Measurements from ENCODE around the gene MARCHF4.

MARCHF4 gene

DNA sequence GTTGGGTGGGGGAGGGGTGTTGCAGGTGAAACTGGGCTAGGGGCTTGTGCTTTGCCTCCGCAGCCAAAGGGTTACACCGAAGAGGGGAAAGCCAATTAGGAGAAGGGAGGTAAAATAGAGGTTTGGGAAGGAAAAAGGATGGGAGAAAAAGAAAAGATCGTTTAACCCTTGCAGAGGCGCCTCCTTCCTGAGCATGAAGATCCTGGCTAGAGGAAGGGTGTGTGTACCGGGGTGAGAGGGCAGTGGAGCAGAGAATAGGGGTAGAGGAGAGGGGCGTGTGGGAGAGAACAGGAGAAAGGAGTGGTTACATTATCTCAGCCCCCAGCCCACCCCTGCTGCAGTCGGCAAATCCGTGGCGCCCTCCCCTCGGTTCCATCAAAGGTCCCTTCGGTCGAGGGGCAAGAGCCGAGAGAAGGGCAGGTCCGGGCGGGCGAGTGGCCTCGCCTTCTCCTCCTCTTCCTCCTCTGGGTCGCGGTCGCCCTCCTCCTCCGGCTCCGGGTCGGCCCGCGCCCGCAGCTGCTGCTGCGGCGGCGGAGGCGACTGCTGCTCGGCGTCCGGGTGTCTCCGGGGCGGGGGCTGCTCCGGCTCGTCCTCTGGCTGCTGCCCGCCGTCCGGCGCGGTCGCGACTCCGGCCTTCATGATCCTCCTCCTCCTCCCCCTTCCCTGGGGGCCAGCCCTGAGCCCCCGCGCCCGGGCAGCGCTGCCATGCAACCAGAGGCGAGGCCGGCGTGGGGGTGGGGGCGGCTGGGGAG, 1.1 kb downstream of the MARCHF4 start:
- Histone ChIP-seq H3K4me3 (ENCODE audit: low read depth, low read length, poor library complexity, severe bottlenecking) (no peak overlapping the region), H3K9me2 (ENCODE audit: low read depth, low read length) (no peaks in the 10 kb centered on the region), H3K9me3 (ENCODE audit: low read length) (no peaks in the 10 kb centered on the region), H3K9ac (ENCODE audit: low read length) (no peak overlapping the region), H3F3A (ENCODE audit: insufficient read depth, low read length) (no peaks in the 10 kb centered on the region), H3K4me1 (ENCODE audit: insufficient read depth, low read length, severe bottlenecking) (no peaks in the 10 kb centered on the region), H2AFZ (ENCODE audit: low read length) (no peak overlapping the region), H3K79me2 (ENCODE audit: insufficient read depth, low read length) (no peaks in the 10 kb centered on the region), H3K27me3 (ENCODE audit: insufficient read depth, low read length) (no peaks in the 10 kb centered on the region), H3K27ac (ENCODE audit: low read depth, low read length, poor library complexity, severe bottlenecking) (no peak overlapping the region), H3K4me2 (ENCODE audit: low read length) (no peak overlapping the region), H3K36me3 (ENCODE audit: insufficient read depth, low read length) (no peaks in the 10 kb centered on the region), H4K20me1 (ENCODE audit: insufficient read depth, low read length) (no peaks in the 10 kb centered on the region)
- TF ChIP-seq, protein P1, sequence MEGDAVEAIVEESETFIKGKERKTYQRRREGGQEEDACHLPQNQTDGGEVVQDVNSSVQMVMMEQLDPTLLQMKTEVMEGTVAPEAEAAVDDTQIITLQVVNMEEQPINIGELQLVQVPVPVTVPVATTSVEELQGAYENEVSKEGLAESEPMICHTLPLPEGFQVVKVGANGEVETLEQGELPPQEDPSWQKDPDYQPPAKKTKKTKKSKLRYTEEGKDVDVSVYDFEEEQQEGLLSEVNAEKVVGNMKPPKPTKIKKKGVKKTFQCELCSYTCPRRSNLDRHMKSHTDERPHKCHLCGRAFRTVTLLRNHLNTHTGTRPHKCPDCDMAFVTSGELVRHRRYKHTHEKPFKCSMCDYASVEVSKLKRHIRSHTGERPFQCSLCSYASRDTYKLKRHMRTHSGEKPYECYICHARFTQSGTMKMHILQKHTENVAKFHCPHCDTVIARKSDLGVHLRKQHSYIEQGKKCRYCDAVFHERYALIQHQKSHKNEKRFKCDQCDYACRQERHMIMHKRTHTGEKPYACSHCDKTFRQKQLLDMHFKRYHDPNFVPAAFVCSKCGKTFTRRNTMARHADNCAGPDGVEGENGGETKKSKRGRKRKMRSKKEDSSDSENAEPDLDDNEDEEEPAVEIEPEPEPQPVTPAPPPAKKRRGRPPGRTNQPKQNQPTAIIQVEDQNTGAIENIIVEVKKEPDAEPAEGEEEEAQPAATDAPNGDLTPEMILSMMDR (IDR thresholded peaks at IDR 0.05; ENCODE audit: low read length) = no peak
- TF ChIP-seq EZH2 (IDR thresholded peaks at IDR 0.05; ENCODE audit: borderline replicate concordance, low read length) = no peak

GRCh38 chr2:216369821-216370220, 2.5 kb downstream of the MARCHF4 start:
- Histone ChIP-seq H3K27ac (ENCODE audit: low read depth, low read length, poor library complexity, severe bottlenecking) (no peak overlapping the region), H3K9ac (ENCODE audit: low read length) (no peak overlapping the region), H3K4me1 (ENCODE audit: insufficient read depth, low read length, severe bottlenecking) (no peaks in the 10 kb centered on the region), H3K4me2 (ENCODE audit: low read length) (no peak overlapping the region), H3K36me3 (ENCODE audit: insufficient read depth, low read length) (no peaks in the 10 kb centered on the region), H4K20me1 (ENCODE audit: insufficient read depth, low read length) (no peaks in the 10 kb centered on the region), H2AFZ (ENCODE audit: low read length) (no peak overlapping the region), H3K79me2 (ENCODE audit: insufficient read depth, low read length) (no peaks in the 10 kb centered on the region), H3K9me2 (ENCODE audit: low read depth, low read length) (no peaks in the 10 kb centered on the region), H3F3A (ENCODE audit: insufficient read depth, low read length) (no peaks in the 10 kb centered on the region), H3K4me3 (ENCODE audit: low read depth, low read length, poor library complexity, severe bottlenecking) (no peak overlapping the region), H3K27me3 (ENCODE audit: insufficient read depth, low read length) (no peaks in the 10 kb centered on the region), H3K9me3 (ENCODE audit: low read length) (no peaks in the 10 kb centered on the region)
- no peak for TF ChIP-seq EZH2 (IDR thresholded peaks at IDR 0.05; ENCODE audit: borderline replicate concordance, low read length)
- TF ChIP-seq, protein P1 (IDR thresholded peaks at IDR 0.05; ENCODE audit: low read length) = no peak

- no peak overlapping the region for H3K9ac ChIP-seq (ENCODE audit: low read length)
- no peaks in the 10 kb centered on the region for H4K20me1 ChIP-seq (ENCODE audit: insufficient read depth, low read length)
- H3K27me3 ChIP-seq (ENCODE audit: insufficient read depth, low read length) = no peaks in the 10 kb centered on the region
- H3K9me2 ChIP-seq (ENCODE audit: low read depth, low read length) = no peaks in the 10 kb centered on the region
- no peak for TF ChIP-seq EZH2 (IDR thresholded peaks at IDR 0.05; ENCODE audit: borderline replicate concordance, low read length)
- TF ChIP-seq, protein P1 (IDR thresholded peaks at IDR 0.05; ENCODE audit: low read length) = no peak
- H3K27ac ChIP-seq (ENCODE audit: low read depth, low read length, poor library complexity, severe bottlenecking) = no peak overlapping the region
- no peaks in the 10 kb centered on the region for H3K9me3 ChIP-seq (ENCODE audit: low read length)
- H3K79me2 ChIP-seq (ENCODE audit: insufficient read depth, low read length) = no peaks in the 10 kb centered on the region
- H3K36me3 ChIP-seq (ENCODE audit: insufficient read depth, low read length) = no peaks in the 10 kb centered on the region
- H3K4me1 ChIP-seq (ENCODE audit: insufficient read depth, low read length, severe bottlenecking) = no peaks in the 10 kb centered on the region
- H3F3A ChIP-seq (ENCODE audit: insufficient read depth, low read length) = no peaks in the 10 kb centered on the region
- no peak overlapping the region for H3K4me3 ChIP-seq (ENCODE audit: low read depth, low read length, poor library complexity, severe bottlenecking)
- H2AFZ ChIP-seq (ENCODE audit: low read length) = no peak overlapping the region
- H3K4me2 ChIP-seq (ENCODE audit: low read length) = no peak overlapping the region
Measured at GRCh38 chr2:216366777-216367471, 5.4 kb downstream of the MARCHF4 start.
